Pancreas (tissue), 10 donors: Measurements from ENCODE around the gene ZP2. TPM values are rescaled to one million over a fixed set of nuclear protein-coding genes. Genes with fewer than 3 reads are reported as not detected.
"Not testable (repeated sequence)": the region's sequence is repeated elsewhere in the genome, so short reads cannot be mapped to it uniquely, and the experiment has no call there.

ENCODE experiments used
- ATAC-seq, 4 donors: fragments of 200-7000 bp; cut with Tn5 transposase; one replicate each; pipeline versions ENCODE4 v1.8.0 to v1.9.1; 2020; ENCODE audit warnings: mild to moderate bottlenecking in 4 of 4, moderate library complexity in 4 of 4
- DNase-seq, 6 donors: peaks; one replicate each; pipeline ENCODE4 v3.0.0-alpha.2; 2020
- FAIRE-seq: peaks from 2 replicates; lab custom pipeline; 2012; peaks lifted over from hg19 to GRCh38; lab: Jason Lieb, UNC
- H3K27ac ChIP-seq, 4 donors: fragments of 200-600 bp; sonication (generic); 1 replicate in 3 of 4; 2 replicates in 1 of 4; pipeline versions ENCODE4 v1.5.0 to v1.8.0; 2020
- H3K27me3 ChIP-seq, 4 donors: fragments of 200-600 bp; one replicate each; pipeline ENCODE4 v1.8.0; 2021
- H3K36me3 ChIP-seq, 3 donors: fragments of 200-600 bp; sonication (generic) in 1 of 3; one replicate each; pipeline versions ENCODE4 v1.5.0 to v1.8.0; 2020 to 2021
- H3K4me1 ChIP-seq, 3 donors: fragments of 200-600 bp; one replicate each; pipeline ENCODE4 v1.8.0; 2021
- H3K4me3 ChIP-seq, 4 donors: fragments of 200-600 bp; sonication (generic) in 2 of 4; one replicate each; pipeline versions ENCODE4 v1.5.0 to v1.8.0; 2020 to 2021
- H3K9me3 ChIP-seq, 4 donors: fragments of 200-600 bp; one replicate each; pipeline ENCODE4 v1.8.0; 2021
- CTCF ChIP-seq, 4 donors: fragments of 200-600 bp; sonication (generic) in 3 of 4; IDR thresholded peaks; one replicate each; pipeline versions ENCODE4 v1.5.0 to v1.8.0; 2021; ENCODE audit warnings: antibody characterized with exemption in 4 of 4
- WGBS, 2 donors: extraction: QIAGEN DNeasy Blood & Tissue Kit; methylation state at CpG; one replicate each; pipeline ENCODE4 v1.1.7; 2013; 5-methylcytosine and 5-hydroxymethylcytosine counted together
- intact Hi-C, 3 donors: fragments of 100-400 bp; cut with DNase I; formaldehyde crosslinking; loops; one replicate each; pipeline versions ENCODE4 v1.11.1 to v1.14.2; 2022
- polyA plus RNA-seq, 2 donors: library from polyadenylated mRNA; stranded (reverse); fragments of 200-250 nt; gene quantifications; one replicate each; pipeline ENCODE4 v1.2.3, GENCODE V29; 2013
- total RNA-seq, 6 donors: library from RNA; stranded (reverse); fragmentation: NEBNext Ultra II Directional in 4 of 6; extraction: Animal tissue kit (Norgen Biotek cat#: 25700) in 4 of 6; gene quantifications; one replicate each; pipeline versions ENCODE4 v1.2.1 to v1.2.4, GENCODE V29; 2021 to 2023
- donor health status: healthy with polysubstance abuse.
- donor health status: DM: no; HTN: no; CAD: no; lungs with moderate emphysema.
- donor health status: DM: no; HTN: no; CAD: no.
- donor health status: control.
- donor health status: control.
- donor health status: Bipolar disorder and iron deficiency.
- donor health status: DM: yes; HTN: yes; CAD: no.
- donor health status: DM: no; HTN: no; CAD: no.
- donor health status: DM: no; HTN: no; CAD: no.
- donor health status: DM: yes; HTN: yes; CAD: no.

ZP2 gene
- total and polyA plus RNA-seq, 8 donors, result not detected

GRCh38 chr16:21179126-21179982, 32.0 kb downstream of the ZP2 start:
- Histone ChIP-seq H3K27me3 (no peaks in the 10 kb centered on the region), H3K27ac (no peak overlapping the region), H3K4me1 (no peaks in the 10 kb centered on the region), H3K36me3 (peaks cover 0 to 4% (median 3%) of the 10 kb centered on the region in 3 donors), H3K4me3 (no peak overlapping the region), H3K9me3 (no peaks in the 10 kb centered on the region)
- 85 to 87% methylated on average over 13 of the region's 13 CpGs for WGBS, 2 donors
- DNase-seq (no peak), FAIRE-seq (no peak), ATAC-seq (no peak)
- intact Hi-C loops, result no loop called here
- no peak for TF ChIP-seq CTCF (IDR thresholded peaks at IDR 0.05)

GRCh38 chr16:21175397-21175796, 36.0 kb downstream of the ZP2 start:
- no peak for FAIRE-seq
- Histone ChIP-seq H3K27ac (no peak overlapping the region), H3K4me1 (no peaks in the 10 kb centered on the region), H3K9me3 (no peaks in the 10 kb centered on the region), H3K4me3 (no peak overlapping the region), H3K36me3 (peaks cover 0 to 38% (median 4%) of the 10 kb centered on the region in 3 donors), H3K27me3 (no peaks in the 10 kb centered on the region)
- DNase-seq, result no peak
- peak in 1 of 4 donors; percentile 25 for ATAC-seq
- no peak for TF ChIP-seq CTCF (IDR thresholded peaks at IDR 0.05)
- WGBS, 2 donors, result 81 to 93% methylated on average over 1 of the region's 1 CpG
- intact Hi-C loops, result no loop called here

- intact Hi-C loops, result no loop called here
- no peak for FAIRE-seq
- H3K4me1 ChIP-seq, result no peaks in the 10 kb centered on the region
- H3K27ac ChIP-seq, result no peak overlapping the region
- DNase-seq, result no peak
- no peak overlapping the region for H3K4me3 ChIP-seq
- H3K9me3 ChIP-seq, result no peaks in the 10 kb centered on the region
- 86 to 92% methylated on average over 3 of the region's 3 CpGs for WGBS, 2 donors
- H3K27me3 ChIP-seq, result no peaks in the 10 kb centered on the region
- no peak for TF ChIP-seq CTCF (IDR thresholded peaks at IDR 0.05)
- ATAC-seq, result no peak
- H3K36me3 ChIP-seq, result peaks cover 0 to 38% (median 0%) of the 10 kb centered on the region in 3 donors
Observed at GRCh38 chr16:21172650-21173049, 38.7 kb downstream of the ZP2 start.

GRCh38 chr16:21170116-21170515, 41.3 kb downstream of the ZP2 start:
- WGBS, 2 donors, result 87 to 91% methylated on average over 8 of the region's 8 CpGs
- H3K27me3 ChIP-seq, H3K4me1 ChIP-seq, H3K27ac ChIP-seq, H3K4me3 ChIP-seq, DNase-seq, FAIRE-seq, H3K9me3 ChIP-seq, ATAC-seq, intact Hi-C loops: not testable (repeated sequence)
- H3K36me3 ChIP-seq, result peaks cover 0 to 38% (median 0%) of the 10 kb centered on the region in 3 donors

GRCh38 chr16:21169249-21169981, 42.0 kb downstream of the ZP2 start:
- WGBS, 2 donors, result 91 to 94% methylated on average over 5 of the region's 5 CpGs
- no peak for TF ChIP-seq CTCF (IDR thresholded peaks at IDR 0.05)
- DNase-seq (no peak), ATAC-seq (no peak), FAIRE-seq (no peak)
- Histone ChIP-seq H3K27ac (no peak overlapping the region), H3K4me1 (no peaks in the 10 kb centered on the region), H3K36me3 (peaks cover 0 to 36% (median 0%) of the 10 kb centered on the region in 3 donors), H3K4me3 (no peak overlapping the region), H3K9me3 (no peaks in the 10 kb centered on the region), H3K27me3 (no peaks in the 10 kb centered on the region)
- intact Hi-C loops, result no loop called here
